ENCODE measurements around the gene PRDM15.

PRDM15 gene

GRCh38 chr21:41775149-41775472, 104.0 kb downstream of the PRDM15 start:
- peaks cover 72 to 93% of the 10 kb centered on the region in 2 donors for H3K27me3 Mint-ChIP-seq
- ATAC-seq (replicated peaks) = no peak
- H3K9me3 Mint-ChIP-seq = no peaks in the 10 kb centered on the region
- peaks cover 2 to 4% of the 10 kb centered on the region in 2 donors for H3K4me1 Mint-ChIP-seq
- no peaks in the 10 kb centered on the region for H3K36me3 Mint-ChIP-seq
- no peak overlapping the region for H3K27ac Mint-ChIP-seq
- no peak overlapping the region for H3K4me3 Mint-ChIP-seq
- no peak for DNase-seq

DNA sequence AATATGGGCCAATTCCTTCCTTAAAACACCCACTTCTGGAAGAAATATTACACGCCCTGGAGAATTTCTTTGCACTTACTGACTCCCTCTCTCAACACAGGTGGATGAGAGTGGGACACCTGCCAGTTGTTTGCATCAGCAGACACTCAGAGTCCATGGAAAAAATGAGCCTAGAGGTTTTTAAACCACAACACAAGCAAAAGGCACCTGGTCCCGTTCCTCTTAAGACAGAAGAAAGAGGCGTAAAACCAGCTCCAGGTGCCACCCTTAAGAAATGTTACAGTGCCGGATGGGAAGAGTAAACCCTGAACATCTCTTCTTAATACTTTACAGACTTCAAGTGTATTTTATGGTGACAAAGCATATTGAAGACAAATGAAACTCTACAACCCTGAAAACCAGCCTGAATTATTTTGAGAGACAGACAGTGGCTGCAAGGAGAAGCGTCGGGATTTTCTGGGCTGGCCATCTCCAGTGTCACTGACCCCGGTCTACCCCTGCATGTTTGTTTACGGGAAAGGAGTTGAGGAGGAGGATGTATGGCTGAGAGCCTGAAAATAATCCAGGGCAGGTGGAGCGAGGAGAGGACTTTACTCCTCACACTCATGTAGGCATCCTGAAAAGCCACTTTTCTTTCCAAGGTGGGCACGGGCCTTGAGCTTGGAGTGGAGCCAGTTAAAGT, 104.5 kb downstream of the PRDM15 start:
- Mint-ChIP-seq H3K4me1 (peaks cover 2 to 4% of the 10 kb centered on the region in 2 donors), H3K27me3 (peaks cover 74 to 93% of the 10 kb centered on the region in 2 donors), H3K36me3 (no peaks in the 10 kb centered on the region), H3K27ac (no peak overlapping the region), H3K9me3 (no peaks in the 10 kb centered on the region), H3K4me3 (no peak overlapping the region)
- DNase-seq (no peak), ATAC-seq (replicated peaks) (no peak)

DNA sequence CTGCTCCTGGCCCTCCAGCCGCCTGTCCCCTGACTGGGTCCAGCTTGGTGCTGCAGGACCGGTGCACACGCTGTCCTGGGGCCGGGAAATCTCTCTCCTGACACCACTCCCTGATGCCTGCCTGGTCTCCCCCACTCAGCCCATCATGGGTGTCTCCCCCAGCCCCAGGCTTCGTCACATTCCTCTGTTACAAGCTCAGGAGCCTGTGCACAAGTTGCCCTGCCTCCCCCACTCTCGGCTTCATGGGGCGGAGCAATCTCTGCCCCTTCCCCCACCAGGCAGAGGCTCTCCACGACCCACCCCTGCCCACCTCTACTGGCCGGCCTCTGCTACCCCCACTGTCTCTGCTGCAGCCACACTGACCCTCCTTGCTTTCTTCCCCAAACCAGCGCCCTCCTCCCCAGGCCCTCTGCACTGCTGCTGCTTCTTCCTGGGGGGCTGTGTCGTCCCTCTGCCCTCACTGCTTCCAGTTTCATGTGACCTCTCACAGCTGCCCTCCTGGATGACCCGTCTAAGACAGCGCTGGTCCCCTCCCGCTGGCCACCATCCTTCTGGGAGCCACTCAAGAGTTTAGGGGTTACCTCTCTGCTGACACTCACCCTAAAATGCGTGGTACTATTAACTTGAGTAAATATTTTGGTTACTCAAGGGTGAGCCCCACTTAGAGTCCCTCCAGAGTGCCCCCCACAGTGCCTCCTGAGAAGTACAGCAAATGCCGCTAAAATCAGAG, 106.6 kb downstream of the PRDM15 start:
- Mint-ChIP-seq H3K9me3 (no peaks in the 10 kb centered on the region), H3K27me3 (peaks cover 77 to 95% of the 10 kb centered on the region in 2 donors), H3K36me3 (no peaks in the 10 kb centered on the region), H3K27ac (no peak overlapping the region), H3K4me1 (peaks cover 13 to 19% of the 10 kb centered on the region in 2 donors), H3K4me3 (no peak overlapping the region)
- no peak for ATAC-seq (replicated peaks)
- no peak for DNase-seq

- H3K27ac Mint-ChIP-seq = no peak overlapping the region
- ATAC-seq (replicated peaks) (no peak), DNase-seq (no peak)
- H3K27me3 Mint-ChIP-seq = peaks cover 82 to 94% of the 10 kb centered on the region in 2 donors
- peaks cover 18 to 26% of the 10 kb centered on the region in 2 donors for H3K4me1 Mint-ChIP-seq
- H3K36me3 Mint-ChIP-seq = peaks cover 0 to 4% of the 10 kb centered on the region in 2 donors
- no peak overlapping the region for H3K4me3 Mint-ChIP-seq
- peaks cover 0 to 3% of the 10 kb centered on the region in 2 donors for H3K9me3 Mint-ChIP-seq
These were observed 107.6 kb downstream of the PRDM15 start for GRCh38 chr21:41771625-41771945.

GRCh38 chr21:41770901-41771624, 108.1 kb downstream of the PRDM15 start:
- Mint-ChIP-seq H3K36me3 (peaks cover 0 to 4% of the 10 kb centered on the region in 2 donors), H3K27ac (no peak overlapping the region), H3K4me1 (peaks cover 18 to 26% of the 10 kb centered on the region in 2 donors), H3K4me3 (no peak overlapping the region), H3K9me3 (peaks cover 0 to 3% of the 10 kb centered on the region in 2 donors), H3K27me3 (peaks cover 82 to 89% of the 10 kb centered on the region in 2 donors)
- DNase-seq (no peak), ATAC-seq (replicated peaks) (no peak)

GRCh38 chr21:41769933-41770332, 109.2 kb downstream of the PRDM15 start:
- no peak for ATAC-seq (replicated peaks)
- H3K4me3 Mint-ChIP-seq = no peak overlapping the region
- no peak overlapping the region for H3K27ac Mint-ChIP-seq

GRCh38 chr21:41769521-41769920, 109.6 kb downstream of the PRDM15 start:
- ATAC-seq (replicated peaks) (no peak), DNase-seq (no peak)
- peaks cover 0 to 3% of the 10 kb centered on the region in 2 donors for H3K9me3 Mint-ChIP-seq
- H3K4me1 Mint-ChIP-seq = peaks cover 18 to 26% of the 10 kb centered on the region in 2 donors
- no peak overlapping the region for H3K4me3 Mint-ChIP-seq
- peaks cover 77 to 88% of the 10 kb centered on the region in 2 donors for H3K27me3 Mint-ChIP-seq
- H3K27ac Mint-ChIP-seq = no peak overlapping the region
- H3K36me3 Mint-ChIP-seq = peaks cover 0 to 4% of the 10 kb centered on the region in 2 donors

More at GRCh38 chr21:41769933-41770332, 109.2 kb downstream of the PRDM15 start:
- no peak for DNase-seq
- peaks cover 80 to 88% of the 10 kb centered on the region in 2 donors for H3K27me3 Mint-ChIP-seq
- H3K36me3 Mint-ChIP-seq = peaks cover 0 to 4% of the 10 kb centered on the region in 2 donors
- H3K9me3 Mint-ChIP-seq = peaks cover 0 to 3% of the 10 kb centered on the region in 2 donors
- peaks cover 18 to 26% of the 10 kb centered on the region in 2 donors for H3K4me1 Mint-ChIP-seq

GRCh38 chr21:41769111-41769510, 110.0 kb downstream of the PRDM15 start:
- no peak overlapping the region for H3K27ac Mint-ChIP-seq
- H3K27me3 Mint-ChIP-seq = peaks cover 77 to 88% of the 10 kb centered on the region in 2 donors
- peaks cover 18 to 27% of the 10 kb centered on the region in 2 donors for H3K4me1 Mint-ChIP-seq
- DNase-seq (no peak), ATAC-seq (replicated peaks) (no peak)
- H3K4me3 Mint-ChIP-seq = peak overlapping the region; percentile 56 to 65
- peaks cover 0 to 4% of the 10 kb centered on the region in 2 donors for H3K36me3 Mint-ChIP-seq
- H3K9me3 Mint-ChIP-seq = peaks cover 0 to 3% of the 10 kb centered on the region in 2 donors

GRCh38 chr21:41768437-41769042, 110.6 kb downstream of the PRDM15 start:
- peaks cover 0 to 4% of the 10 kb centered on the region in 2 donors for H3K36me3 Mint-ChIP-seq
- H3K4me1 Mint-ChIP-seq = peaks cover 18 to 33% of the 10 kb centered on the region in 2 donors
- peak overlapping the region; percentile 14 for H3K27ac Mint-ChIP-seq
- DNase-seq = no peak
- H3K9me3 Mint-ChIP-seq = peaks cover 0 to 3% of the 10 kb centered on the region in 2 donors
- peak in 1 of 2 donors; percentile 13 for ATAC-seq (replicated peaks)
- H3K4me3 Mint-ChIP-seq = peak overlapping the region; percentile 65 to 82
- peaks cover 78 to 92% of the 10 kb centered on the region in 2 donors for H3K27me3 Mint-ChIP-seq

DNA sequence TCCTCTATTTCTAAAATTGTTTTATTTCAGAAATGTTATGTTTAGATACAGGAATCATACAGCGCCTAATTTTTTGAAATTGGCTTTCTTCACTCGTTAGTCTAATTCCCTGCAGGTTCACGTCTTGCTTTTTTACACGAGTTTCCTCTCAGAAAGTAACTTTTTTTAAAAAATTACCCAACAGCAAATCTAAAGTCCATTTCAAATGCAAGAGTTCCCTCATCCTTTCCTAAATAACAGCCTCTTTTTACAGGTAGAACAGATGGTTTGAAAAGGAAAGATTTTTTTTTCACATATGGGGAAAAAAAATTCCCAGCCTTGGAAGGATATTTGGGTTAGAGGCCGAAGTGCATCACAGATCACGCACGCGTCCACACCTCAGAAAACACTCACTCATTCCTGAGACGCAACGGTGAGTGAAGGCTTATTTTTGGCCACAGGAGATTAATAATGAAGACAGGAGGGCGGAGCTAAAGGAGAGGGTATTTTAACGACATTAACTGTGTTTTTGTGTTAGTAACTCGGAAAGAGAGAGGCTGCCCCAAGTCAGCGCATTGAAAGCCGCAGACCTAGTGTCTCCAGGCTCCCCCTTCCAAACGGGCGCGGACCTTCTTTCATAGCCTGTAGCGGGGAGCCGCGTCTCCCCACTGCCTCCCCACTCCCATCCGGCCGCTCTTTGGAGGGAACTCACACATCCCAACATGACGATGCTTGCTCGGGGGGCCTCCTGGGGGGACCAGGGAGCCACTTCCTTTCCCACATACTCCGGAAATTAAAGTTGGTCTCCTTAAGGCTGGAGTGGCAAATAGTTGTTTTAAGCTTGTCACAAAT, 111.3 kb downstream of the PRDM15 start:
- Mint-ChIP-seq H3K36me3 (peaks cover 0 to 4% of the 10 kb centered on the region in 2 donors), H3K9me3 (peaks cover 0 to 3% of the 10 kb centered on the region in 2 donors), H3K27me3 (peaks cover 79 to 92% of the 10 kb centered on the region in 2 donors), H3K27ac (peak overlapping the region; percentile 83), H3K4me1 (peaks cover 18 to 39% of the 10 kb centered on the region in 2 donors), H3K4me3 (peak overlapping the region; percentile 65 to 82)
- DNase-seq (no peak), ATAC-seq (replicated peaks) (no peak)

- ATAC-seq (replicated peaks) = peak; percentile 72 to 86
- Mint-ChIP-seq H3K27ac (peak within 1 kb of the TSS; percentile 83), H3K4me3 (peak within 1 kb of the TSS; percentile 65 to 82), H3K9me3 (peaks cover 0 to 3% of the 10 kb centered on the region in 2 donors), H3K4me1 (peaks cover 20 to 39% of the 10 kb centered on the region in 2 donors), H3K36me3 (peaks cover 0 to 4% of the 10 kb centered on the region in 2 donors), H3K27me3 (peaks cover 76 to 91% of the 10 kb centered on the region in 2 donors)
- DNase-seq = peak; percentile 31
These were observed 112.1 kb downstream of the PRDM15 start, which contains the start of gene RIPK4 for GRCh38 chr21:41766883-41767605. TSS of gene RIPK4 (minus strand) at chr21:41767052. CDS start at chr21:41767041, 11 bp downstream.

GRCh38 chr21:41765973-41766882, 112.9 kb downstream of the PRDM15 start:
- Mint-ChIP-seq H3K36me3 (peaks cover 0 to 4% of the 10 kb centered on the region in 2 donors), H3K4me1 (peaks cover 23 to 46% of the 10 kb centered on the region in 2 donors), H3K27ac (peak overlapping the region; percentile 83), H3K4me3 (peak overlapping the region; percentile 65 to 82), H3K27me3 (peaks cover 76 to 91% of the 10 kb centered on the region in 2 donors), H3K9me3 (peaks cover 0 to 3% of the 10 kb centered on the region in 2 donors)
- ATAC-seq (replicated peaks) (no peak), DNase-seq (no peak)

All from stimulated activated naive B cell treated with anti-CD40 and anti-IgM and Interleukin-4, amounts not matched to agents 10 μg/mL and 1 μg/mL and 100 μg/mL, for 72 hours (primary cell).